HepG2 (cell line): Measurements from ENCODE around the gene CLCN2. TPM values are rescaled to one million over a fixed set of nuclear protein-coding genes. Genes with fewer than 3 reads are reported as not detected.

Experiments
- AHR ChIP-seq: IDR thresholded peaks from 2 replicates; pipeline ENCODE4 v1.6.1; 2018; ENCODE audit warnings: missing genetic modification reagents, missing compliant biosample characterization
- CREM ChIP-seq, 2 experiments: sonication (generic) in 1 of 2; formaldehyde crosslinking in 1 of 2; IDR thresholded peaks; 2 replicates each; pipeline versions ENCODE4 v1.4.0 to v1.6.1; 2016 to 2020; ENCODE audit warnings: antibody characterized with exemption in 1 of 2, mild to moderate bottlenecking in 1 of 2, missing genetic modification reagents in 1 of 2
- MAFF ChIP-seq: IDR thresholded peaks from 2 replicates; pipeline ENCODE4 v1.6.1; 2011; ENCODE audit warnings: low read depth, low read length, improper control_type of control experiment
- MXD4 ChIP-seq: IDR thresholded peaks from 2 replicates; pipeline ENCODE4 v1.6.1; 2016; ENCODE audit warnings: mild to moderate bottlenecking, missing biosample characterization, missing genetic modification reagents
- POLR2A ChIP-seq, 2 experiments: IDR thresholded peaks; 2 replicates each; pipeline ENCODE4 v1.6.1; 2011; ENCODE audit warnings: low read depth in 2 of 2, low read length in 2 of 2, mild to moderate bottlenecking in 1 of 2, moderate library complexity in 1 of 2; ENCODE audit not compliant: insufficient read depth in 1 of 2
- PRPF4 ChIP-seq: fragments of 200-400 bp; formaldehyde crosslinking; IDR thresholded peaks from 2 replicates; pipeline ENCODE4 v1.6.1; 2016; ENCODE audit warnings: low read length, low read depth; ENCODE audit not compliant: poor library complexity, severe bottlenecking
- PTBP1 ChIP-seq: fragments of 200-400 bp; formaldehyde crosslinking; IDR thresholded peaks from 2 replicates; pipeline ENCODE4 v1.6.1; 2018; ENCODE audit warnings: low read length, low read depth; ENCODE audit not compliant: poor library complexity, severe bottlenecking
- RAD51 ChIP-seq: fragments of 450-650 bp; IDR thresholded peaks from 2 replicates; pipeline ENCODE4 v1.6.1; 2016; ENCODE audit warnings: borderline replicate concordance
- TBX2 ChIP-seq: sonication (generic); formaldehyde crosslinking; IDR thresholded peaks from 2 replicates; pipeline ENCODE4 v1.5.0; 2020; ENCODE audit warnings: missing genetic modification reagents, mild to moderate bottlenecking, borderline replicate concordance
- TIGD3 ChIP-seq: sonication (generic); formaldehyde crosslinking; IDR thresholded peaks from 2 replicates; pipeline ENCODE4 v1.5.1; 2020; ENCODE audit warnings: mild to moderate bottlenecking, missing genetic modification reagents, borderline replicate concordance
- TP53 ChIP-seq: sonication (generic); formaldehyde crosslinking; conservative IDR thresholded peaks from 2 replicates; pipeline ENCODE4 v1.4.0; 2020; ENCODE audit warnings: missing genetic modification reagents
- ZBTB33 ChIP-seq: sonication (generic); formaldehyde crosslinking; IDR thresholded peaks from 2 replicates; pipeline ENCODE4 v1.4.0; 2020; ENCODE audit warnings: missing genetic modification reagents
- ZFP36L2 ChIP-seq: sonication (generic); formaldehyde crosslinking; IDR thresholded peaks from 2 replicates; pipeline ENCODE4 v1.4.0; 2020; ENCODE audit warnings: missing genetic modification reagents
- ZNF18 ChIP-seq: sonication (generic); formaldehyde crosslinking; IDR thresholded peaks from 2 replicates; pipeline ENCODE4 v1.8.0; 2022; ENCODE audit warnings: mild to moderate bottlenecking, missing genetic modification reagents; ENCODE audit not compliant: insufficient replicate concordance
- ZNF20 ChIP-seq: sonication (generic); formaldehyde crosslinking; IDR thresholded peaks from 2 replicates; pipeline ENCODE4 v1.4.0; 2020; ENCODE audit warnings: mild to moderate bottlenecking, moderate library complexity, missing genetic modification reagents
- ZNF383 ChIP-seq: sonication (generic); formaldehyde crosslinking; IDR thresholded peaks from 2 replicates; pipeline ENCODE4 v1.4.0; 2020; ENCODE audit warnings: missing genetic modification reagents, mild to moderate bottlenecking, borderline replicate concordance
- ZNF431 ChIP-seq: sonication (generic); formaldehyde crosslinking; IDR thresholded peaks from 2 replicates; pipeline ENCODE4 v1.9.0; 2022; ENCODE audit warnings: missing genetic modification reagents, low read depth, mild to moderate bottlenecking, borderline replicate concordance
- ZNF510 ChIP-seq: sonication (generic); formaldehyde crosslinking; IDR thresholded peaks from 2 replicates; pipeline ENCODE4 v1.4.0; 2020; ENCODE audit warnings: low read depth, mild to moderate bottlenecking, missing genetic modification reagents
- ZNF570 ChIP-seq: sonication (generic); formaldehyde crosslinking; IDR thresholded peaks from 2 replicates; pipeline ENCODE4 v1.4.0; 2020; ENCODE audit warnings: mild to moderate bottlenecking, missing genetic modification reagents, borderline replicate concordance
- ZNF816 ChIP-seq: sonication (generic); formaldehyde crosslinking; IDR thresholded peaks from 2 replicates; pipeline ENCODE4 v1.8.0; 2022; ENCODE audit warnings: missing genetic modification reagents, mild to moderate bottlenecking, borderline replicate concordance
- polyA plus RNA-seq, 8 experiments: library from polyadenylated mRNA; depleted of rRNA in 3 of 8; stranded (reverse) in 7 of 8; unstranded in 1 of 8; fragments of >200 nt; fragmentation: Illumina TruSeq in 4 of 8; extraction: Trizol in 4 of 8; gene quantifications; 2 replicates each; pipeline versions ENCODE4 v1.2.1 to v1.2.3, GENCODE V29; 2011 to 2016; ENCODE audit warnings: low read depth in 4 of 8, missing spikeins in 1 of 8, mixed read lengths in 1 of 8; ENCODE audit not compliant: insufficient read depth in 1 of 8
- total RNA-seq, 5 experiments: library from RNA; depleted of rRNA; stranded (reverse); fragments of >200 nt; fragmentation: Illumina TruSeq; extraction: Trizol; gene quantifications; 2 replicates each; pipeline ENCODE4 v1.2.3, GENCODE V29; 2016; ENCODE audit warnings: low read depth in 1 of 5
- TF ChIP-seq, protein P1 (sequence below): sonication (generic); formaldehyde crosslinking; conservative IDR thresholded peaks from 2 replicates; pipeline ENCODE4 v1.8.1; 2023; ENCODE audit warnings: missing genetic modification reagents
- TF ChIP-seq, protein P2 (sequence below): IDR thresholded peaks from 2 replicates; pipeline ENCODE4 v1.6.1; 2016; ENCODE audit warnings: mild to moderate bottlenecking, missing biosample characterization, missing genetic modification reagents

Gene CLCN2
- total and polyA plus RNA-seq, 2 of the 13 experiments (the other 11 are each of a cell fraction or from before 2014, with no cell fraction given), result 11.4 to 13.5 TPM

GRCh38 chr3:184335661-184336546, 25.5 kb downstream of the CLCN2 start (continued):
- TF ChIP-seq TIGD3 (CRISPR knock-in tag) (no peak; the same call in 1 of the 2 replicates), CREM (IDR thresholded peaks at IDR 0.05) (peak; percentile 84), CREM (CRISPR knock-in tag; IDR thresholded peaks at IDR 0.05) (peak; percentile 72), ZNF20 (0 out of 2 replicates have a peak, but pooled peaks have one; percentile 45), RAD51 (no peak), MAFF (no peak), MXD4 (CRISPR knock-in tag) (0 out of 2 replicates have a peak, but pooled peaks have one; percentile 43), ZNF18 (CRISPR knock-in tag) (no peak), PRPF4 (no peak), POLR2A (IDR thresholded peaks at IDR 0.05; ENCODE audit: insufficient read depth in 1 of 2, low read depth in 2 of 2, low read length in 2 of 2) (peak; percentile 18 to 67; a peak in 3 of 4 replicates), TBX2 (CRISPR knock-in tag) (peak; percentile 75), ZNF570 (CRISPR knock-in tag) (no peak), ZFP36L2 (CRISPR knock-in tag) (no peak), ZNF383 (CRISPR knock-in tag) (no peak), ZNF816 (CRISPR knock-in tag) (peak; percentile 79; the same call in 1 of the 2 replicates), ZNF510 (CRISPR knock-in tag) (0 out of 2 replicates have a peak, but pooled peaks have one; percentile 34), TP53 (CRISPR knock-in tag) (no peak), PTBP1 (no peak), ZBTB33 (CRISPR knock-in tag) (no peak), ZNF431 (CRISPR knock-in tag) (no peak), AHR (CRISPR knock-in tag) (no peak)
- TF ChIP-seq, protein P1, sequence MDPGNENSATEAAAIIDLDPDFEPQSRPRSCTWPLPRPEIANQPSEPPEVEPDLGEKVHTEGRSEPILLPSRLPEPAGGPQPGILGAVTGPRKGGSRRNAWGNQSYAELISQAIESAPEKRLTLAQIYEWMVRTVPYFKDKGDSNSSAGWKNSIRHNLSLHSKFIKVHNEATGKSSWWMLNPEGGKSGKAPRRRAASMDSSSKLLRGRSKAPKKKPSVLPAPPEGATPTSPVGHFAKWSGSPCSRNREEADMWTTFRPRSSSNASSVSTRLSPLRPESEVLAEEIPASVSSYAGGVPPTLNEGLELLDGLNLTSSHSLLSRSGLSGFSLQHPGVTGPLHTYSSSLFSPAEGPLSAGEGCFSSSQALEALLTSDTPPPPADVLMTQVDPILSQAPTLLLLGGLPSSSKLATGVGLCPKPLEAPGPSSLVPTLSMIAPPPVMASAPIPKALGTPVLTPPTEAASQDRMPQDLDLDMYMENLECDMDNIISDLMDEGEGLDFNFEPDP (CRISPR knock-in tag), result no peak
- TF ChIP-seq, protein P2, sequence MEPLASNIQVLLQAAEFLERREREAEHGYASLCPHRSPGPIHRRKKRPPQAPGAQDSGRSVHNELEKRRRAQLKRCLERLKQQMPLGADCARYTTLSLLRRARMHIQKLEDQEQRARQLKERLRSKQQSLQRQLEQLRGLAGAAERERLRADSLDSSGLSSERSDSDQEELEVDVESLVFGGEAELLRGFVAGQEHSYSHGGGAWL (CRISPR knock-in tag), result 0 out of 2 replicates have a peak, but pooled peaks have one; percentile 24
